Measurements from ENCODE around the gene CLEC4C.

- no peak for TF ChIP-seq CTCF (IDR thresholded peaks at IDR 0.05)
- TF ChIP-seq POLR2A (IDR thresholded peaks at IDR 0.05) = no peak
Measured at GRCh38 chr12:7731486-7731885, 15.7 kb downstream of the CLEC4C start.
